HT1080 (cell line): ENCODE results near the gene NHSL2. TPM values are rescaled to one million over a fixed set of nuclear protein-coding genes. Genes with fewer than 3 reads are reported as not detected.
"Not testable (repeated sequence)": the region's sequence is repeated elsewhere in the genome, so short reads cannot be mapped to it uniquely, and the experiment has no call there.

ENCODE experiments used
- DNase-seq: peaks from one replicate; pipeline ENCODE4 v3.0.0-alpha.2; 2015; ENCODE audit warnings: low read depth
- total RNA-seq: library from RNA; depleted of rRNA; stranded (reverse); fragments of >200 nt; shearing (Covaris generic); gene quantifications from 2 replicates; pipeline ENCODE4 v1.2.3, GENCODE V29; 2014

The NHSL2 gene
- total RNA-seq, 1 experiment from 2014 or later, result 1.7 TPM

DNA sequence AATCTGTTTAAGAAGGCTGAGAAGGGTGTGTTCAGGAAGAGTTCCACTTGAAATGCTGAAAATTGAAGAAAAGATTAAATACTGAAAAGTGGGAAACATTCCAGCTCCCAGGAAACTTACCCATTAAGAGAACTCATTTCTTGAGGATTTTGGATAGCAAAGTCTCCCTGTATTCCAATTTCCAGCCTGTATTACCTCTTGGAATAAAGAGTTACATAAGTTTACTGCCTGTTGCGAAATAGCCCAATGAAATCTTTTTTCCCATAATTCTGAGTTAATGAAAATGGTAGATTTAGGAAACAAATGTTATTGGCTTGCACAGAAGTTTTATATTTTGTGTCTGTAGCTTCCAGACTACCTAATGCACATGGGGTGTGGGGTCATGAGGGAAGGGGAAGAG is 12.0 kb downstream of the NHSL2 start:
- DNase-seq, result no peak

- no peak for DNase-seq
Measured at GRCh38 chrX:71923516-71923915, 12.9 kb downstream of the NHSL2 start.

- DNase-seq, result no peak
Measured at GRCh38 chrX:71927040-71927439, 16.4 kb downstream of the NHSL2 start.

DNA sequence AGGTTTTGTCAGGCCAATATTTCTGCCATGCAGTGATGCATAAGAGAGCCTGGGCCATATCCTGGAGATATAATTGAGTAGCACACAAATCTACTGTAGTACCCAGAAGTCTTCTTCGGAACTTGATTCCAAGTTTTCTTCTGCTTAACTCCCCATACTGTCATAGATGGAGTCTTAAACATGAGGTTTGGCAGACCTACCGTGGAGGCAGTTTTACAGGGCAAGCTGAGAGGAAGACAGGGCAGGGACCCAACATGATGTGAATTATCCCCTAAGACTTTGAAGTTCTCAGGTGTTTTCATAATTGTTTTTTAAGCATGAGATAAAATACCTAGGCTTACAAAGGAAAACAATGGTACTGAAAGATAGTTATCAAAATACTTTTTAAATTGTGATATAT is 18.2 kb downstream of the NHSL2 start:
- DNase-seq, result no peak

DNA sequence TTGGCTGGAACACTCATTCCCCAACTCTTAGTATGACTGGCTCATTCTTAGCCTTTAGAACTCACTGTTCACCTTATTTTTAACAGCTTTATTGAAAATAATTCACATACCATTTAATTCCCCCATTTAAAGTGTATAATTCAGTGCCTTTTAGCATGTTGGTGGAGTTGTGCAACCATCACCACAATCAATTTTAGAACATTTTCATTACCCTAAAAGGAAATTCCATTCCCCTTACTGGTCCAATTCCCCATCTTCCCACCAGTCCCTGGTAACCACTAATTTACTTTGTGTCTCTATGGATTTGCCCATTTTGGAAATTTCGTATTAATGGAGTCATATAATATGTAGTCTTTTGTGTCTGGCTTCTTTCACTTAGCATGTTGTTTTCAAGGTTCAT is 19.7 kb downstream of the NHSL2 start:
- no peak for DNase-seq

DNA sequence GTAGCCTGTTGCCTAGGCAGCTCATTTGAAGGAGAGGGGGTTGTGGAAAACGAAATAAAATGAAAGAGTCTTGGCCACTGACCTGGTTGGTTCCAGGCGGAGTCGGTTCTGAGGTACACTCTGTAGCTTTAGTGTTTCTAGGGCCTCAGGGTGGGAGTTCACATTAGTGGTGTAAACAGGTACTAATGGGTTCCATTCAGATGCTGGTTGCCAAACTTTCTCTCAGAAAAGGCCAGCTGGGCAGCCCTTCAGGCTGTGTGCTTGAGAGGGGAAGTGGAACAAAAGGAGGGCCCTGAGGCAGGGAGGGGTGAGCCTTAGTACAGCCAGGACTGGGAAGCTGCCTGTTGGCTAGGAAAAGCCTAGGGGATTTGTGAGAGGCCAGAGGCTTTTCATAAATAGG is 24.8 kb downstream of the NHSL2 start:
- DNase-seq, result no peak

GRCh38 chrX:71936632-71937031 is 26.0 kb downstream of the NHSL2 start:
- DNase-seq, result no peak

- peak; percentile 75 for DNase-seq
Measured at GRCh38 chrX:71938371-71938770, 27.7 kb downstream of the NHSL2 start.

DNA sequence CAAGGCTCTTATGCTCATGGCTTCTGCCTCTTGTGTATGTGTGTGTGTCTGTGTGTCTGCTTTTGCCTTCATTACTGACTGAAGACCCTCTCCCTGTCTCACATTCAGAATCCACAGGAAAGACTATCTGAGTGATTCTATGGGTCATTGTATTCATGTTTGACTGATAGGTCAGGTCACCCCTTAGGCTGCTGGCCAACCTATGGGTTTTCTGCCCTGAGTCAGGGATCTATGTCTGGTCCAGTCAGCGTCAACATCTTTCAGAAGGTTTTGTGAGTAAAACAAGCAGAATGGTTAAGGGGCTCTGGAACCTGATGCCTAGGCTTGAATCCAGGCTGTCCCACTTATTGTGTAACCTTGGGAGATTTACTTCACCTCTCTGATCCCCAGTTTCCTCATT is 30.5 kb downstream of the NHSL2 start:
- DNase-seq, result no peak

DNA sequence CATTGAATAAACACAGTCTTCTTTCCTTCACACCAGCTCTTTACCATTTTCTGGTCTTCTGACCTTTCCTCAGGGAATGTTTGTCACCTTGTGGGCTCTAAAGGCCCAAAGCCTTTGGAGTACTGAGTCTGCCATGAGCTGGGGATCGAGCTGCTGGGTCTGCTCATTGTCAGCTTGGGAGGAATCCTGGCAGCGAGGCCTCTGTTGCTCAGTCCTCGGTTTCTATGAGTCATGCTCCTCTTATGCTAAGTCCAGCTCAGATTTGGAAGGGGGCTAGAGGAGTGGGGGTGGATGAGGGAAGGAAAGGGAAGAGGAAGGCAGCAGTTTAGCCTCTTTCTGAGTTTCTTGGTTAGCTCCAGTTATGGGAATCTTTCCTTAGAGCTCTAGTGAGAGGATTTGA is 31.1 kb downstream of the NHSL2 start:
- DNase-seq, result peak; percentile 77

GRCh38 chrX:71944369-71944768 is 33.7 kb downstream of the NHSL2 start:
- no peak for DNase-seq

GRCh38 chrX:71945237-71945805 is 34.7 kb downstream of the NHSL2 start:
- no peak for DNase-seq

GRCh38 chrX:71949363-71949762 is 38.7 kb downstream of the NHSL2 start:
- DNase-seq, result no peak

DNA sequence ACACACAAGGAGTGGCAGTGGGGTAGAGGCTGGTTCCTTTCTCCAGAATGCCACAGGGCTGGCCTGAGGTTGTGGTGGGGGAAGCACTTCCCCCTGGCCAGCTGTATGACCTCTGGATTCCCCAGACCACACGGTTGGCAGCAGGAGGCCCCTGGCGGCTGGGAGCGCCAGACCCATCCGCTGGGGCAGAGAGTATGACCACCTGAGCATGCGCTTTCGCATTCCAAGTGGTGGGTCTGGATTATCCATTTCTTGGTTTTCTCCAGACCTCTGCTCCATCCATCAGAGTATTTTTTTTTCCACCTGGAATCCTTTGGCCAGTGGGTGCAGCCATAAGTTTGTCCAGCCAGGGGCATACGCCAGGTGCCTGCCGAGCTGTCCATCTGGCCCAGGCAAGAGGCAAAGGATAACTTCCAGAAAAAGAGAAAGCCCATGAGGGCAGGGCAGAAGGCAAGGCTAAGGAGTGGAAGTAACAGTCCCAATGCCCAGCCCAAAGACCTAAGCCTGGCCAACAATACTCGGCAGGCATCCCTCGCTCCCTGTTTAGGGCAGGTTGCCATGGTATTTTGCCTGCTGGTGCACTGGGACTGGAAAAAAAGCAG is 39.3 kb downstream of the NHSL2 start:
- DNase-seq, result no peak

DNA sequence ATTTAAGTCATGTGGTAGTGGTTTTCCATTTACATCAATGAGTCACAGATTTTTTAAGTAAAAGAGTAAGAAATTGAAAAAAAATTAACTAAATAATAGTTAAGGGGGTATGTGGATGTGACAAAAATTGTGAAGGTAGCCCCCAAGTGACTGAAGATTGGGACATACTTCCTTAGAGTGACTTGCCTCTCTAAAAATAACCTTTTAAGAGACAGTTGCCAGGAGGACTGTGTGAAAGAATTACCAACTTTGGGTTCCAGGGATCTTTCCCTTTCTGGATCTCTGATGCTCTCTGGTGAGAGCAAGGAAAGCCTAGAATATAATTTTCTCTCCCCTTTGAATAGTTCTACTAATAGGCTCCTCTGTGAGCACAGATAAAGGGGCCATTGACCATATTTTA is 42.7 kb downstream of the NHSL2 start:
- no peak for DNase-seq

- DNase-seq, result no peak
Measured at GRCh38 chrX:71953946-71954345, 43.3 kb downstream of the NHSL2 start.

- DNase-seq, result no peak
Measured at GRCh38 chrX:71954458-71954857, 43.8 kb downstream of the NHSL2 start.

DNA sequence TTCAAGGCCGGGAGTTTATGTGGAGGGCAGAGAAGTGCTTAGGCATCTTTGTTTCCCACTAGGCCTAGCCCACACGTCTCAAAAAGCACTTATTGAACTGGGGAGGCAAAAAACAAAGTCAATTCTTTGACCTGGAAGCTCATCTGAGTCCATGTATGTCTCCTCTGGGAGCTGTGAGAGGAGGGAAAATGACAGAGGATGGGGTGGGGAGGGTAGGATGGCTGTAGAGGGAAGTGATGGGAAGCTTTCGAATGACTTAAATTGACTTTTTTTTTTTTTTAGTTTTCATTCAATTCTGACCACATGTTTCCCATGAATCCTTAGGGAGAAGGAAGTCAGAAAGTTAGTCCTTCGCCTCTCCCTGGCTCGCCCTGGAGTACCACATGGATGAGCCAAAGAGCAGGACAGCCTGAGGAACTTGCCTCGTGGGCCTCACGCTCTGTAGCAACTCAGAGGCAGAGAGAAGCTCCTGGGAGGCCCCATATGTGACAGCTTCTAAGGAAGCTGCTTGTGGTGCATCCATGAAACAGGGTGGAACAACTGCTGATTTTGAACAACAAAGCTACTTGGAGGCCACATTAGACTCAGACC is 45.0 kb downstream of the NHSL2 start:
- no peak for DNase-seq

GRCh38 chrX:71958281-71958675 is 47.6 kb downstream of the NHSL2 start:
- DNase-seq, result no peak

GRCh38 chrX:71964184-71964583 is 53.5 kb downstream of the NHSL2 start:
- DNase-seq, result not testable (repeated sequence)

GRCh38 chrX:71974916-71975315 is 64.3 kb downstream of the NHSL2 start:
- no peak for DNase-seq

GRCh38 chrX:71976753-71977152 is 66.1 kb downstream of the NHSL2 start:
- DNase-seq, result peak; percentile 43

DNA sequence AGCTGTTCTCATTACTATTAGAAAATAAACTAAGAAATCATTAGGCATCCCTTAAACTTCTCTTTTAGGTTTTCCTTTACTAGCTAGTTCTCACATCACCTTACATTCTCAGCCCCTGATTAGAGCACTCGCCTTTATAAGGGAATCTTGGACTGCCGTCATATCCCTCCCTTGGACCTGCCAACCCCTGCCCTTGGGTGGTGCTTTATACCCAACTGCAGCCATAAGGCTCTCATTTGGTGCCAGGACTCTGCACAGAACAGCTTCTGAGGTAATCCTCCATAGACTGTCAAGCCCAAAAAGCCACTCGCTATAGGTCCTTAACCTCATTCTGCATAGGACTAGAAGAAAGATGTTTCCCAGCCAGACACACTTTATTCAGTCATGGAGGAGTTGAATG is 67.5 kb downstream of the NHSL2 start:
- no peak for DNase-seq
